HUES6 (cell line): ENCODE data around the gene FGFBP2.
"Not testable (repeated sequence)": the region's sequence is repeated elsewhere in the genome, so short reads cannot be mapped to it uniquely, and the experiment has no call there.

Source experiments
- H3K27ac ChIP-seq: 2 replicates; pipeline ENCODE4 v1.7.0; 2013; ENCODE audit warnings: low read depth, mild to moderate bottlenecking, low read length, inconsistent platforms
- H3K27me3 ChIP-seq: 2 replicates; pipeline ENCODE4 v1.6.1; 2013; ENCODE audit warnings: low read length; ENCODE audit not compliant: control insufficient read depth, insufficient read depth
- H3K36me3 ChIP-seq: 2 replicates; pipeline ENCODE4 v1.6.1; 2013; ENCODE audit warnings: low read length; ENCODE audit not compliant: control insufficient read depth, insufficient read depth
- H3K4me1 ChIP-seq: 2 replicates; pipeline ENCODE4 v1.6.1; 2013; ENCODE audit warnings: low read length; ENCODE audit not compliant: control insufficient read depth, insufficient read depth
- H3K4me3 ChIP-seq: 2 replicates; pipeline ENCODE4 v1.5.1; 2013; ENCODE audit warnings: low read depth, low read length
- H3K9ac ChIP-seq: one replicate; pipeline ENCODE4 v1.6.1; 2013; ENCODE audit warnings: mild to moderate bottlenecking, low read length
- H3K9me3 ChIP-seq: 2 replicates; pipeline ENCODE4 v1.6.1; 2013; ENCODE audit warnings: low read depth, low read length; ENCODE audit not compliant: control insufficient read depth, insufficient read depth

FGFBP2 gene

GRCh38 chr4:15926486-15926885 lies 36.5 kb downstream of the FGFBP2 start:
- Histone ChIP-seq H3K4me3 (no peak overlapping the region), H3K27me3 (no peaks in the 10 kb centered on the region), H3K9ac (no peak overlapping the region), H3K36me3 (no peaks in the 10 kb centered on the region), H3K4me1 (peaks cover 4% of the 10 kb centered on the region; the same call in 1 of the 2 replicates), H3K27ac (no peak overlapping the region), H3K9me3 (no peaks in the 10 kb centered on the region)

- no peaks in the 10 kb centered on the region for H3K27me3 ChIP-seq
Observed at GRCh38 chr4:15925830-15926229, 37.1 kb downstream of the FGFBP2 start.

GRCh38 chr4:15921592-15921932 lies 41.4 kb downstream of the FGFBP2 start:
- Histone ChIP-seq H3K4me1 (peaks cover 4% of the 10 kb centered on the region; the same call in 1 of the 2 replicates), H3K27ac (no peak overlapping the region), H3K9me3 (peaks cover 11% of the 10 kb centered on the region; the same call in 1 of the 2 replicates), H3K4me3 (no peak overlapping the region), H3K36me3 (no peaks in the 10 kb centered on the region), H3K9ac (no peak overlapping the region), H3K27me3 (no peaks in the 10 kb centered on the region)

More at GRCh38 chr4:15925830-15926229, 37.1 kb downstream of the FGFBP2 start:
- Histone ChIP-seq H3K4me3 (no peak overlapping the region), H3K9ac (no peak overlapping the region), H3K27ac (no peak overlapping the region), H3K36me3 (no peaks in the 10 kb centered on the region), H3K4me1 (peaks cover 4% of the 10 kb centered on the region; the same call in 1 of the 2 replicates), H3K9me3 (no peaks in the 10 kb centered on the region)

- Histone ChIP-seq H3K27me3 (no peaks in the 10 kb centered on the region), H3K4me3 (no peak overlapping the region), H3K9me3 (peaks cover 15% of the 10 kb centered on the region; the same call in 1 of the 2 replicates), H3K36me3 (no peaks in the 10 kb centered on the region), H3K27ac (no peak overlapping the region), H3K9ac (no peak overlapping the region), H3K4me1 (peaks cover 4% of the 10 kb centered on the region; the same call in 1 of the 2 replicates)
Observed at GRCh38 chr4:15920723-15921591, 42.0 kb downstream of the FGFBP2 start.

GRCh38 chr4:15918484-15919129 lies 44.4 kb downstream of the FGFBP2 start:
- Histone ChIP-seq H3K9me3 (peaks cover 32% of the 10 kb centered on the region), H3K27me3 (no peaks in the 10 kb centered on the region), H3K4me1 (no peaks in the 10 kb centered on the region), H3K9ac (no peak overlapping the region), H3K27ac (no peak overlapping the region), H3K36me3 (no peaks in the 10 kb centered on the region), H3K4me3 (no peak overlapping the region)

- Histone ChIP-seq H3K4me3 (no peak overlapping the region), H3K36me3 (no peaks in the 10 kb centered on the region), H3K9ac (no peak overlapping the region), H3K9me3 (peaks cover 32% of the 10 kb centered on the region), H3K27ac (no peak overlapping the region), H3K4me1 (no peaks in the 10 kb centered on the region), H3K27me3 (no peaks in the 10 kb centered on the region)
Observed at GRCh38 chr4:15917297-15917696, 45.7 kb downstream of the FGFBP2 start.

- H3K9ac ChIP-seq, H3K4me1 ChIP-seq, H3K27ac ChIP-seq, H3K27me3 ChIP-seq, H3K4me3 ChIP-seq, H3K36me3 ChIP-seq: not testable (repeated sequence)
- peaks cover 32% of the 10 kb centered on the region for H3K9me3 ChIP-seq
Observed at GRCh38 chr4:15916358-15916757, 46.6 kb downstream of the FGFBP2 start.

- no peaks in the 10 kb centered on the region for H3K4me1 ChIP-seq
- H3K9me3 ChIP-seq: peaks cover 32% of the 10 kb centered on the region
- H3K27me3 ChIP-seq: no peaks in the 10 kb centered on the region
- no peak overlapping the region for H3K9ac ChIP-seq
- H3K36me3 ChIP-seq: no peaks in the 10 kb centered on the region
- no peak overlapping the region for H3K4me3 ChIP-seq
- H3K27ac ChIP-seq: no peak overlapping the region
Observed at GRCh38 chr4:15914736-15915135, 48.2 kb downstream of the FGFBP2 start.

GRCh38 chr4:15914291-15914690 lies 48.7 kb downstream of the FGFBP2 start:
- Histone ChIP-seq H3K27ac (no peak overlapping the region), H3K9me3 (peaks cover 32% of the 10 kb centered on the region), H3K27me3 (no peaks in the 10 kb centered on the region), H3K4me1 (no peaks in the 10 kb centered on the region), H3K36me3 (no peaks in the 10 kb centered on the region), H3K4me3 (no peak overlapping the region), H3K9ac (no peak overlapping the region)

GRCh38 chr4:15913631-15913970 lies 49.4 kb downstream of the FGFBP2 start:
- no peaks in the 10 kb centered on the region for H3K4me1 ChIP-seq
- H3K4me3 ChIP-seq: no peak overlapping the region
- peaks cover 33% of the 10 kb centered on the region for H3K9me3 ChIP-seq
- H3K9ac ChIP-seq: no peak overlapping the region
- H3K27ac ChIP-seq: no peak overlapping the region
- no peaks in the 10 kb centered on the region for H3K27me3 ChIP-seq
- H3K36me3 ChIP-seq: no peaks in the 10 kb centered on the region

- H3K4me1 ChIP-seq: no peaks in the 10 kb centered on the region
- H3K9me3 ChIP-seq: peaks cover 37% of the 10 kb centered on the region
- H3K27me3 ChIP-seq: no peaks in the 10 kb centered on the region
- H3K9ac ChIP-seq: no peak overlapping the region
- H3K27ac ChIP-seq: no peak overlapping the region
- H3K4me3 ChIP-seq: no peak overlapping the region
- no peaks in the 10 kb centered on the region for H3K36me3 ChIP-seq
Observed at GRCh38 chr4:15912961-15913630, 49.9 kb downstream of the FGFBP2 start.
